ENCODE measurements around the gene PAK2.

DNA sequence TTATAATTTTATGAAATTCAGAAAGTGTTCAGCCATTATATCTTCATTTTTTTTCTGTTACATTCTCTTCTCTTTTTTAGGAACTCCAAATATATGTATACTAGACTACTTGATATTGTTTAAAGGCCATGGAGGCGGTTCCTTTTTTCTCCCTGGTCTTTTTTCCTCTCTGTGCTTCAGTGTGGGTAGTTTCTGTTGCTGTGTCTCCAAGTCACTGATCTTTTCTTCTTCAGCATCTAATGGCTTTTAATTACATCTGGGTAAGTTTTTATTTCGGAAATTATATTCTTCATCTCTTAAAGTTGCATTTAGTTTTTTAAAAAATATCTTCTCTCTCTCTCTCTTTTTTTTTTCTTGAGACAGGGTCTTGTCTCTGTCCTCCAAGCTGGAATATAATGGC, 18.6 kb upstream of the PAK2 start:
- TF ChIP-seq NFIC (IDR thresholded peaks at IDR 0.05; ENCODE audit: borderline replicate concordance) (no peak), MEF2A (IDR thresholded peaks at IDR 0.05; ENCODE audit: borderline replicate concordance, low read depth) (no peak), FOXM1 (IDR thresholded peaks at IDR 0.05; ENCODE audit: low read depth) (no peak), YY1 (IDR thresholded peaks at IDR 0.05; ENCODE audit: low read depth) (no peak), RFX5 (IDR thresholded peaks at IDR 0.05; ENCODE audit: low read length) (no peak), GATA2 (CRISPR knock-in tag; IDR thresholded peaks at IDR 0.05) (no peak), EZH2phosphoT487 (IDR thresholded peaks at IDR 0.05; ENCODE audit: borderline replicate concordance, low read depth) (no peak), EP300 (IDR thresholded peaks at IDR 0.05; ENCODE audit: borderline replicate concordance in 1 of 2, low read depth in 1 of 2, low read length in 1 of 2) (no peak), TAF1 (IDR thresholded peaks at IDR 0.05; ENCODE audit: borderline replicate concordance, low read depth, low read length) (no peak), RAD21 (IDR thresholded peaks at IDR 0.05; ENCODE audit: low read length) (no peak)
- TF ChIP-seq, protein P1, sequence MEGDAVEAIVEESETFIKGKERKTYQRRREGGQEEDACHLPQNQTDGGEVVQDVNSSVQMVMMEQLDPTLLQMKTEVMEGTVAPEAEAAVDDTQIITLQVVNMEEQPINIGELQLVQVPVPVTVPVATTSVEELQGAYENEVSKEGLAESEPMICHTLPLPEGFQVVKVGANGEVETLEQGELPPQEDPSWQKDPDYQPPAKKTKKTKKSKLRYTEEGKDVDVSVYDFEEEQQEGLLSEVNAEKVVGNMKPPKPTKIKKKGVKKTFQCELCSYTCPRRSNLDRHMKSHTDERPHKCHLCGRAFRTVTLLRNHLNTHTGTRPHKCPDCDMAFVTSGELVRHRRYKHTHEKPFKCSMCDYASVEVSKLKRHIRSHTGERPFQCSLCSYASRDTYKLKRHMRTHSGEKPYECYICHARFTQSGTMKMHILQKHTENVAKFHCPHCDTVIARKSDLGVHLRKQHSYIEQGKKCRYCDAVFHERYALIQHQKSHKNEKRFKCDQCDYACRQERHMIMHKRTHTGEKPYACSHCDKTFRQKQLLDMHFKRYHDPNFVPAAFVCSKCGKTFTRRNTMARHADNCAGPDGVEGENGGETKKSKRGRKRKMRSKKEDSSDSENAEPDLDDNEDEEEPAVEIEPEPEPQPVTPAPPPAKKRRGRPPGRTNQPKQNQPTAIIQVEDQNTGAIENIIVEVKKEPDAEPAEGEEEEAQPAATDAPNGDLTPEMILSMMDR (IDR thresholded peaks at IDR 0.05), result no peak
- TF ChIP-seq, protein P2, sequence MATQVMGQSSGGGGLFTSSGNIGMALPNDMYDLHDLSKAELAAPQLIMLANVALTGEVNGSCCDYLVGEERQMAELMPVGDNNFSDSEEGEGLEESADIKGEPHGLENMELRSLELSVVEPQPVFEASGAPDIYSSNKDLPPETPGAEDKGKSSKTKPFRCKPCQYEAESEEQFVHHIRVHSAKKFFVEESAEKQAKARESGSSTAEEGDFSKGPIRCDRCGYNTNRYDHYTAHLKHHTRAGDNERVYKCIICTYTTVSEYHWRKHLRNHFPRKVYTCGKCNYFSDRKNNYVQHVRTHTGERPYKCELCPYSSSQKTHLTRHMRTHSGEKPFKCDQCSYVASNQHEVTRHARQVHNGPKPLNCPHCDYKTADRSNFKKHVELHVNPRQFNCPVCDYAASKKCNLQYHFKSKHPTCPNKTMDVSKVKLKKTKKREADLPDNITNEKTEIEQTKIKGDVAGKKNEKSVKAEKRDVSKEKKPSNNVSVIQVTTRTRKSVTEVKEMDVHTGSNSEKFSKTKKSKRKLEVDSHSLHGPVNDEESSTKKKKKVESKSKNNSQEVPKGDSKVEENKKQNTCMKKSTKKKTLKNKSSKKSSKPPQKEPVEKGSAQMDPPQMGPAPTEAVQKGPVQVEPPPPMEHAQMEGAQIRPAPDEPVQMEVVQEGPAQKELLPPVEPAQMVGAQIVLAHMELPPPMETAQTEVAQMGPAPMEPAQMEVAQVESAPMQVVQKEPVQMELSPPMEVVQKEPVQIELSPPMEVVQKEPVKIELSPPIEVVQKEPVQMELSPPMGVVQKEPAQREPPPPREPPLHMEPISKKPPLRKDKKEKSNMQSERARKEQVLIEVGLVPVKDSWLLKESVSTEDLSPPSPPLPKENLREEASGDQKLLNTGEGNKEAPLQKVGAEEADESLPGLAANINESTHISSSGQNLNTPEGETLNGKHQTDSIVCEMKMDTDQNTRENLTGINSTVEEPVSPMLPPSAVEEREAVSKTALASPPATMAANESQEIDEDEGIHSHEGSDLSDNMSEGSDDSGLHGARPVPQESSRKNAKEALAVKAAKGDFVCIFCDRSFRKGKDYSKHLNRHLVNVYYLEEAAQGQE (IDR thresholded peaks at IDR 0.05; ENCODE audit: low read depth, low read length), result no peak
- TF ChIP-seq, protein P3, sequence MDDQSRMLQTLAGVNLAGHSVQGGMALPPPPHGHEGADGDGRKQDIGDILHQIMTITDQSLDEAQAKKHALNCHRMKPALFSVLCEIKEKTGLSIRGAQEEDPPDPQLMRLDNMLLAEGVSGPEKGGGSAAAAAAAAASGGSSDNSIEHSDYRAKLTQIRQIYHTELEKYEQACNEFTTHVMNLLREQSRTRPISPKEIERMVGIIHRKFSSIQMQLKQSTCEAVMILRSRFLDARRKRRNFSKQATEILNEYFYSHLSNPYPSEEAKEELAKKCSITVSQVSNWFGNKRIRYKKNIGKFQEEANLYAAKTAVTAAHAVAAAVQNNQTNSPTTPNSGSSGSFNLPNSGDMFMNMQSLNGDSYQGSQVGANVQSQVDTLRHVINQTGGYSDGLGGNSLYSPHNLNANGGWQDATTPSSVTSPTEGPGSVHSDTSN (IDR thresholded peaks at IDR 0.05), result no peak
